Fibroblast of lung (primary cell): ENCODE measurements around the gene ETFRF1.

ENCODE experiments used
- EZH2 ChIP-seq: IDR thresholded peaks from 2 replicates; pipeline ENCODE4 v1.5.1; 2012; ENCODE audit warnings: low read length, control low read depth, mild to moderate bottlenecking; ENCODE audit errors: missing control alignments
- TF ChIP-seq, protein P1 (sequence below), 2 donors: IDR thresholded peaks in 1 of 2; conservative IDR thresholded peaks in 1 of 2; 1 replicate in 1 of 2; 2 replicates in 1 of 2; pipeline ENCODE4 v1.5.1; 2011 to 2012; ENCODE audit warnings: low read length in 2 of 2, control low read depth in 1 of 2, inconsistent platforms in 1 of 2, low read depth in 1 of 2, mild to moderate bottlenecking in 1 of 2

GRCh38 chr12:25162866-25163265 is 32.2 kb upstream of the ETFRF1 start:
- TF ChIP-seq, protein P1, sequence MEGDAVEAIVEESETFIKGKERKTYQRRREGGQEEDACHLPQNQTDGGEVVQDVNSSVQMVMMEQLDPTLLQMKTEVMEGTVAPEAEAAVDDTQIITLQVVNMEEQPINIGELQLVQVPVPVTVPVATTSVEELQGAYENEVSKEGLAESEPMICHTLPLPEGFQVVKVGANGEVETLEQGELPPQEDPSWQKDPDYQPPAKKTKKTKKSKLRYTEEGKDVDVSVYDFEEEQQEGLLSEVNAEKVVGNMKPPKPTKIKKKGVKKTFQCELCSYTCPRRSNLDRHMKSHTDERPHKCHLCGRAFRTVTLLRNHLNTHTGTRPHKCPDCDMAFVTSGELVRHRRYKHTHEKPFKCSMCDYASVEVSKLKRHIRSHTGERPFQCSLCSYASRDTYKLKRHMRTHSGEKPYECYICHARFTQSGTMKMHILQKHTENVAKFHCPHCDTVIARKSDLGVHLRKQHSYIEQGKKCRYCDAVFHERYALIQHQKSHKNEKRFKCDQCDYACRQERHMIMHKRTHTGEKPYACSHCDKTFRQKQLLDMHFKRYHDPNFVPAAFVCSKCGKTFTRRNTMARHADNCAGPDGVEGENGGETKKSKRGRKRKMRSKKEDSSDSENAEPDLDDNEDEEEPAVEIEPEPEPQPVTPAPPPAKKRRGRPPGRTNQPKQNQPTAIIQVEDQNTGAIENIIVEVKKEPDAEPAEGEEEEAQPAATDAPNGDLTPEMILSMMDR (conservative IDR thresholded peaks at IDR 0.05 in 1 of 2, IDR thresholded peaks at IDR 0.05 in 1 of 2; ENCODE audit: low read depth in 1 of 2, low read length in 2 of 2): no peak
- no peak for TF ChIP-seq EZH2
